ENCODE measurements around the gene GSTP1. TPM values are rescaled to one million over a fixed set of nuclear protein-coding genes. Genes with fewer than 3 reads are reported as not detected.

The GSTP1 gene
- total and polyA plus RNA-seq, 9 of the 15 experiments (the other 6 are each of a cell fraction or from before 2014, with no cell fraction given) = 592 to 2,150 (median 1,204) TPM

DNA sequence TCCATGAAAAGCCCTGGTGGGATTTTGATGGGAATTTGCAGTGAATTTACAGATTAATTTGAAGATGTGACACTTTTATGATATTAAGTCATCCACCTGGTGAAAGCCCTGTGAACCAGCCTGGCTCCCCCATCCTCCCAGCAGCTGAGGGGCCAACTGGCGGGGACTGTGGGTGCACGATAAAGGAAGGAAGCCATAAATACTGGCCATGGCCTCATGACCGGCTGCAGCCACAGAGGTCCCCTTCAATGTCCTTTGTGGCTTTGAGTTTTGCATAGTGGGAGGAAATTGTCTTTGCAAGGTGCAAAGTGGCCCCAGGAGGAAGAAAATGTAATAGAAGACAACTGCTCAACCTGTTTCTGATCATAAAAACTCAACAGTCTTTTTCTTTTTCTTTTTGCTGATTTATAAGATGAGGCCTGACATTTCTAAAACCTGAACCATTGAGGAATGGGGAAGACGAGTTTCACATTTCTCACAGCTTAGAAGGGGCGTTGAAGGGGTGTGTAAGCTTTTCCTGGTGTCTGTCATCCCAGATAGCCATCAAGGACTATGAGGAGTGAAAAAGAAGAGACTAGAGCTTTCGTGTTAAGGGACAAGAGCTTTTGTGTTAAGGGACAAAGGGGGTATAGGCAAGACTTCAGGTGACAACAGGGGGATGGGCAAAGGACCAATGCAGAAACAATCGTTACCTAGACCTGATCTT is 16.9 kb downstream of the GSTP1 start (continued):
- TF ChIP-seq, protein P1, sequence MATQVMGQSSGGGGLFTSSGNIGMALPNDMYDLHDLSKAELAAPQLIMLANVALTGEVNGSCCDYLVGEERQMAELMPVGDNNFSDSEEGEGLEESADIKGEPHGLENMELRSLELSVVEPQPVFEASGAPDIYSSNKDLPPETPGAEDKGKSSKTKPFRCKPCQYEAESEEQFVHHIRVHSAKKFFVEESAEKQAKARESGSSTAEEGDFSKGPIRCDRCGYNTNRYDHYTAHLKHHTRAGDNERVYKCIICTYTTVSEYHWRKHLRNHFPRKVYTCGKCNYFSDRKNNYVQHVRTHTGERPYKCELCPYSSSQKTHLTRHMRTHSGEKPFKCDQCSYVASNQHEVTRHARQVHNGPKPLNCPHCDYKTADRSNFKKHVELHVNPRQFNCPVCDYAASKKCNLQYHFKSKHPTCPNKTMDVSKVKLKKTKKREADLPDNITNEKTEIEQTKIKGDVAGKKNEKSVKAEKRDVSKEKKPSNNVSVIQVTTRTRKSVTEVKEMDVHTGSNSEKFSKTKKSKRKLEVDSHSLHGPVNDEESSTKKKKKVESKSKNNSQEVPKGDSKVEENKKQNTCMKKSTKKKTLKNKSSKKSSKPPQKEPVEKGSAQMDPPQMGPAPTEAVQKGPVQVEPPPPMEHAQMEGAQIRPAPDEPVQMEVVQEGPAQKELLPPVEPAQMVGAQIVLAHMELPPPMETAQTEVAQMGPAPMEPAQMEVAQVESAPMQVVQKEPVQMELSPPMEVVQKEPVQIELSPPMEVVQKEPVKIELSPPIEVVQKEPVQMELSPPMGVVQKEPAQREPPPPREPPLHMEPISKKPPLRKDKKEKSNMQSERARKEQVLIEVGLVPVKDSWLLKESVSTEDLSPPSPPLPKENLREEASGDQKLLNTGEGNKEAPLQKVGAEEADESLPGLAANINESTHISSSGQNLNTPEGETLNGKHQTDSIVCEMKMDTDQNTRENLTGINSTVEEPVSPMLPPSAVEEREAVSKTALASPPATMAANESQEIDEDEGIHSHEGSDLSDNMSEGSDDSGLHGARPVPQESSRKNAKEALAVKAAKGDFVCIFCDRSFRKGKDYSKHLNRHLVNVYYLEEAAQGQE (IDR thresholded peaks at IDR 0.05; ENCODE audit: borderline replicate concordance) = no peak; the same call in 1 of the 2 replicates
- TF ChIP-seq, protein P1 (CRISPR knock-in tag; IDR thresholded peaks at IDR 0.05; ENCODE audit: low read depth) = no peak
- TF ChIP-seq ZNF507 (tag; conservative IDR thresholded peaks at IDR 0.05) (no peak), POLR2A (conservative IDR thresholded peaks at IDR 0.05) (no peak), CHCHD3 (CRISPR knock-in tag; IDR thresholded peaks at IDR 0.05) (no peak), ZNF24 (IDR thresholded peaks at IDR 0.05) (no peak), ARID2 (IDR thresholded peaks at IDR 0.05) (no peak), C11orf30 (IDR thresholded peaks at IDR 0.05; ENCODE audit: low read depth) (no peak), ESRRB (CRISPR knock-in tag; IDR thresholded peaks at IDR 0.05; ENCODE audit: borderline replicate concordance) (no peak), ZNF282 (CRISPR knock-in tag; IDR thresholded peaks at IDR 0.05) (no peak)
- TF ChIP-seq, protein P2, sequence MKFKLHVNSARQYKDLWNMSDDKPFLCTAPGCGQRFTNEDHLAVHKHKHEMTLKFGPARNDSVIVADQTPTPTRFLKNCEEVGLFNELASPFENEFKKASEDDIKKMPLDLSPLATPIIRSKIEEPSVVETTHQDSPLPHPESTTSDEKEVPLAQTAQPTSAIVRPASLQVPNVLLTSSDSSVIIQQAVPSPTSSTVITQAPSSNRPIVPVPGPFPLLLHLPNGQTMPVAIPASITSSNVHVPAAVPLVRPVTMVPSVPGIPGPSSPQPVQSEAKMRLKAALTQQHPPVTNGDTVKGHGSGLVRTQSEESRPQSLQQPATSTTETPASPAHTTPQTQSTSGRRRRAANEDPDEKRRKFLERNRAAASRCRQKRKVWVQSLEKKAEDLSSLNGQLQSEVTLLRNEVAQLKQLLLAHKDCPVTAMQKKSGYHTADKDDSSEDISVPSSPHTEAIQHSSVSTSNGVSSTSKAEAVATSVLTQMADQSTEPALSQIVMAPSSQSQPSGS (CRISPR knock-in tag; IDR thresholded peaks at IDR 0.05) = no peak
- TF ChIP-seq, protein P3, sequence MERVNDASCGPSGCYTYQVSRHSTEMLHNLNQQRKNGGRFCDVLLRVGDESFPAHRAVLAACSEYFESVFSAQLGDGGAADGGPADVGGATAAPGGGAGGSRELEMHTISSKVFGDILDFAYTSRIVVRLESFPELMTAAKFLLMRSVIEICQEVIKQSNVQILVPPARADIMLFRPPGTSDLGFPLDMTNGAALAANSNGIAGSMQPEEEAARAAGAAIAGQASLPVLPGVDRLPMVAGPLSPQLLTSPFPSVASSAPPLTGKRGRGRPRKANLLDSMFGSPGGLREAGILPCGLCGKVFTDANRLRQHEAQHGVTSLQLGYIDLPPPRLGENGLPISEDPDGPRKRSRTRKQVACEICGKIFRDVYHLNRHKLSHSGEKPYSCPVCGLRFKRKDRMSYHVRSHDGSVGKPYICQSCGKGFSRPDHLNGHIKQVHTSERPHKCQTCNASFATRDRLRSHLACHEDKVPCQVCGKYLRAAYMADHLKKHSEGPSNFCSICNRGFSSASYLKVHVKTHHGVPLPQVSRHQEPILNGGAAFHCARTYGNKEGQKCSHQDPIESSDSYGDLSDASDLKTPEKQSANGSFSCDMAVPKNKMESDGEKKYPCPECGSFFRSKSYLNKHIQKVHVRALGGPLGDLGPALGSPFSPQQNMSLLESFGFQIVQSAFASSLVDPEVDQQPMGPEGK (CRISPR knock-in tag; IDR thresholded peaks at IDR 0.05; ENCODE audit: borderline replicate concordance) = no peak
- TF ChIP-seq, protein P4, sequence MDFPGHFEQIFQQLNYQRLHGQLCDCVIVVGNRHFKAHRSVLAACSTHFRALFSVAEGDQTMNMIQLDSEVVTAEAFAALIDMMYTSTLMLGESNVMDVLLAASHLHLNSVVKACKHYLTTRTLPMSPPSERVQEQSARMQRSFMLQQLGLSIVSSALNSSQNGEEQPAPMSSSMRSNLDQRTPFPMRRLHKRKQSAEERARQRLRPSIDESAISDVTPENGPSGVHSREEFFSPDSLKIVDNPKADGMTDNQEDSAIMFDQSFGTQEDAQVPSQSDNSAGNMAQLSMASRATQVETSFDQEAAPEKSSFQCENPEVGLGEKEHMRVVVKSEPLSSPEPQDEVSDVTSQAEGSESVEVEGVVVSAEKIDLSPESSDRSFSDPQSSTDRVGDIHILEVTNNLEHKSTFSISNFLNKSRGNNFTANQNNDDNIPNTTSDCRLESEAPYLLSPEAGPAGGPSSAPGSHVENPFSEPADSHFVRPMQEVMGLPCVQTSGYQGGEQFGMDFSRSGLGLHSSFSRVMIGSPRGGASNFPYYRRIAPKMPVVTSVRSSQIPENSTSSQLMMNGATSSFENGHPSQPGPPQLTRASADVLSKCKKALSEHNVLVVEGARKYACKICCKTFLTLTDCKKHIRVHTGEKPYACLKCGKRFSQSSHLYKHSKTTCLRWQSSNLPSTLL (IDR thresholded peaks at IDR 0.05) = no peak
- TF ChIP-seq, protein P5, sequence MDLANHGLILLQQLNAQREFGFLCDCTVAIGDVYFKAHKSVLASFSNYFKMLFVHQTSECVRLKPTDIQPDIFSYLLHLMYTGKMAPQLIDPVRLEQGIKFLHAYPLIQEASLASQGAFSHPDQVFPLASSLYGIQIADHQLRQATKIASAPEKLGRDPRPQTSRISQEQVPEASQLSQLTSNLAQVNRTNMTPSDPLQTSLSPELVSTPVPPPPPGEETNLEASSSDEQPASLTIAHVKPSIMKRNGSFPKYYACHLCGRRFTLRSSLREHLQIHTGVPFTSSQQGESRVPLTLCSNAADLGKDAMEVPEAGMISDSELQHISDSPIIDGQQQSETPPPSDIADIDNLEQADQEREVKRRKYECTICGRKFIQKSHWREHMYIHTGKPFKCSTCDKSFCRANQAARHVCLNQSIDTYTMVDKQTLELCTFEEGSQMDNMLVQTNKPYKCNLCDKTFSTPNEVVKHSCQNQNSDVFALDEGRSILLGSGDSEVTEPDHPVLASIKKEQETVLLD (IDR thresholded peaks at IDR 0.05) = no peak
